GM23338 (cell line): ENCODE results near the gene METTL26. TPM values are rescaled to one million over a fixed set of nuclear protein-coding genes. Genes with fewer than 3 reads are reported as not detected.
A peak's percentile ranks its signal among the peaks of the same experiment; 100 is the strongest.

Experiments
- ATAC-seq: fragments of 200-7000 bp; cut with Tn5 transposase; 3 replicates; pipeline ENCODE4 v1.9.1; 2020
- DNase-seq: peaks from one replicate; pipeline ENCODE4 v3.0.0-alpha.2; 2015; ENCODE audit warnings: low spot score
- H2AFZ ChIP-seq: fragments of 200-600 bp; sonication (generic); 2 replicates; pipeline ENCODE4 v1.8.0; 2016; ENCODE audit warnings: antibody characterized with exemption, mild to moderate bottlenecking, moderate library complexity
- H3F3A ChIP-seq: fragments of 200-600 bp; sonication (generic); replicated peaks from 2 replicates; pipeline ENCODE4 v1.8.0; 2017; ENCODE audit warnings: antibody characterized with exemption, mixed run types, low read depth
- H3K27ac ChIP-seq: fragments of 200-600 bp; sonication (generic); 2 replicates; pipeline ENCODE4 v1.6.1; 2016; ENCODE audit warnings: low read depth
- H3K27me3 ChIP-seq: fragments of 200-600 bp; sonication (generic); 2 replicates; pipeline ENCODE4 v1.8.0; 2016; ENCODE audit warnings: mild to moderate bottlenecking, mixed run types, moderate library complexity; ENCODE audit not compliant: insufficient read depth
- H3K36me3 ChIP-seq: fragments of 200-600 bp; sonication (generic); 2 replicates; pipeline ENCODE4 v1.8.0; 2016; ENCODE audit warnings: mild to moderate bottlenecking; ENCODE audit not compliant: insufficient read depth
- H3K4me1 ChIP-seq: fragments of 200-600 bp; sonication (generic); 2 replicates; pipeline ENCODE4 v1.8.0; 2016; ENCODE audit warnings: mild to moderate bottlenecking, moderate library complexity; ENCODE audit not compliant: insufficient read depth
- H3K4me2 ChIP-seq: fragments of 200-600 bp; sonication (generic); 2 replicates; pipeline ENCODE4 v1.7.1; 2017; ENCODE audit warnings: mixed run types
- H3K4me3 ChIP-seq: fragments of 200-600 bp; sonication (generic); 2 replicates; pipeline ENCODE4 v1.6.1; 2016; ENCODE audit warnings: mixed run types
- H3K79me2 ChIP-seq: fragments of 200-600 bp; sonication (generic); replicated peaks from 2 replicates; pipeline ENCODE4 v1.8.0; 2017; ENCODE audit warnings: mild to moderate bottlenecking; ENCODE audit not compliant: insufficient read depth
- H3K9me2 ChIP-seq: fragments of 200-600 bp; sonication (generic); 2 replicates; pipeline ENCODE4 v1.8.0; 2017; ENCODE audit not compliant: insufficient read depth
- H4K20me1 ChIP-seq: fragments of 200-600 bp; sonication (generic); replicated peaks from 2 replicates; pipeline ENCODE4 v1.8.0; 2017; ENCODE audit warnings: mild to moderate bottlenecking; ENCODE audit not compliant: insufficient read depth
- H3K27ac Mint-ChIP-seq: 2 replicates; pipeline ENCODE4 v1.8.0; 2020; ENCODE audit warnings: inconsistent platforms, mild to moderate bottlenecking, moderate library complexity, mixed read lengths
- H3K27me3 Mint-ChIP-seq: 3 replicates; pipeline ENCODE4 v1.8.0; 2022; ENCODE audit warnings: low read depth, mild to moderate bottlenecking, moderate library complexity, mixed read lengths, inconsistent platforms; ENCODE audit not compliant: insufficient read depth, poor library complexity
- H3K36me3 Mint-ChIP-seq: 3 replicates; pipeline ENCODE4 v1.8.0; 2021; ENCODE audit warnings: low read depth, mild to moderate bottlenecking, inconsistent platforms, moderate library complexity, mixed read lengths
- H3K4me1 Mint-ChIP-seq: 3 replicates; pipeline ENCODE4 v1.8.0; 2020; ENCODE audit warnings: mild to moderate bottlenecking, inconsistent platforms, mixed read lengths
- H3K4me3 Mint-ChIP-seq: 3 replicates; pipeline ENCODE4 v1.8.0; 2021; ENCODE audit warnings: moderate library complexity, mild to moderate bottlenecking, inconsistent platforms, mixed read lengths
- H3K9me3 Mint-ChIP-seq: 3 replicates; pipeline ENCODE4 v1.8.0; 2020; ENCODE audit warnings: moderate library complexity, mild to moderate bottlenecking, inconsistent platforms, mixed read lengths
- CREB1 ChIP-seq: fragments of 250-450 bp; sonication (Bioruptor Pico); IDR thresholded peaks from 2 replicates; pipeline ENCODE4 v1.5.0; 2020; ENCODE audit warnings: low read depth, mild to moderate bottlenecking, moderate library complexity
- CTCF ChIP-seq, 2 experiments: fragments of 200-600 bp in 1 of 2; sonication (generic) in 1 of 2; conservative IDR thresholded peaks; 2 replicates each; pipeline versions ENCODE4 v1.5.1 to v1.6.1; 2016 to 2017; ENCODE audit warnings: antibody characterized with exemption in 2 of 2, low read depth in 2 of 2, mild to moderate bottlenecking in 2 of 2, moderate library complexity in 1 of 2
- ETS1 ChIP-seq: IDR thresholded peaks from 2 replicates; pipeline ENCODE4 v1.6.1; 2016; ENCODE audit warnings: antibody characterized with exemption
- EZH2 ChIP-seq: fragments of 200-600 bp; sonication (generic); IDR thresholded peaks from one replicate; pipeline ENCODE4 v1.8.0; 2017; ENCODE audit warnings: antibody characterized with exemption, mild to moderate bottlenecking, low read depth; ENCODE audit not compliant: unreplicated experiment
- EZH2phosphoT487 ChIP-seq: fragments of 200-600 bp; sonication (generic); IDR thresholded peaks from one replicate; pipeline ENCODE4 v1.8.1; 2018; ENCODE audit warnings: antibody characterized with exemption; ENCODE audit not compliant: unreplicated experiment
- JUNB ChIP-seq: IDR thresholded peaks from one replicate; pipeline ENCODE4 v1.6.1; 2016; ENCODE audit warnings: antibody characterized with exemption; ENCODE audit not compliant: unreplicated experiment
- NANOG ChIP-seq: IDR thresholded peaks from 2 replicates; pipeline ENCODE4 v1.6.1; 2016; ENCODE audit warnings: antibody characterized with exemption, borderline replicate concordance
- POLR2AphosphoS5 ChIP-seq: IDR thresholded peaks from 2 replicates; pipeline ENCODE4 v1.6.1; 2016; ENCODE audit warnings: antibody characterized with exemption, low read depth
- REST ChIP-seq: IDR thresholded peaks from one replicate; pipeline ENCODE4 v1.6.1; 2018; ENCODE audit warnings: antibody characterized with exemption; ENCODE audit not compliant: unreplicated experiment
- STAT1 ChIP-seq: IDR thresholded peaks from one replicate; pipeline ENCODE4 v1.6.1; 2016; ENCODE audit warnings: antibody characterized with exemption; ENCODE audit not compliant: unreplicated experiment
- ZNF114 ChIP-seq: fragments of 250-450 bp; sonication (Bioruptor Pico); IDR thresholded peaks from 2 replicates; pipeline ENCODE4 v1.5.0; 2020; ENCODE audit warnings: mild to moderate bottlenecking, moderate library complexity
- ZNF331 ChIP-seq: fragments of 250-450 bp; sonication (Bioruptor Pico); IDR thresholded peaks from 2 replicates; pipeline ENCODE4 v1.5.0; 2020; ENCODE audit warnings: low read depth, mild to moderate bottlenecking, moderate library complexity
- ZNF462 ChIP-seq: fragments of 250-450 bp; sonication (Bioruptor Pico); IDR thresholded peaks from 2 replicates; pipeline ENCODE4 v1.5.0; 2020; ENCODE audit warnings: mild to moderate bottlenecking, moderate library complexity
- polyA plus RNA-seq: library from polyadenylated mRNA; unstranded; fragments of >200 nt; fragmentation: Nextera tagmentation; extraction: Ambion mirVana; gene quantifications from 2 replicates; pipeline ENCODE4 v1.2.1, GENCODE V29; 2016
- total RNA-seq: library from RNA; depleted of rRNA; stranded (reverse); fragments of >200 nt; shearing (Covaris generic); gene quantifications from 2 replicates; pipeline ENCODE4 v1.2.3, GENCODE V29; 2014

METTL26 gene
- total and polyA plus RNA-seq, 2 experiments from 2014 or later: 153 to 223 TPM

GRCh38 chr16:590815-591200, 45.3 kb downstream of the METTL26 start:
- Histone ChIP-seq H2AFZ (no peak overlapping the region), H3K4me3 (peak overlapping the region; percentile 84), H3K27ac (no peak overlapping the region), H3K4me1 (no peaks in the 10 kb centered on the region), H3K79me2 (peaks cover 36% of the 10 kb centered on the region), H3K27me3 (peaks cover 24% of the 10 kb centered on the region), H3K4me2 (peak overlapping the region; percentile 88), H3F3A (peaks cover 8% of the 10 kb centered on the region; the same call in 1 of the 2 replicates), H4K20me1 (peaks cover 31% of the 10 kb centered on the region), H3K9me2 (no peaks in the 10 kb centered on the region), H3K36me3 (no peaks in the 10 kb centered on the region)
- peaks cover 3% of the 10 kb centered on the region; the same call in 1 of the 3 replicates for H3K36me3 Mint-ChIP-seq
- peaks cover 12% of the 10 kb centered on the region for H3K4me1 Mint-ChIP-seq
- H3K27ac Mint-ChIP-seq: peak overlapping the region; percentile 5; the same call in 1 of the 2 replicates
- ATAC-seq (no peak), DNase-seq (no peak)
- peaks cover 29% of the 10 kb centered on the region for H3K27me3 Mint-ChIP-seq
- no peaks in the 10 kb centered on the region; the same call in 1 of the 3 replicates for H3K9me3 Mint-ChIP-seq
- peak overlapping the region; percentile 78 for H3K4me3 Mint-ChIP-seq
- no peak for TF ChIP-seq CTCF (conservative IDR thresholded peaks at IDR 0.05; ENCODE audit: low read depth in 2 of 2)
- TF ChIP-seq REST: no peak
- TF ChIP-seq EZH2: no peak
- no peak for TF ChIP-seq CREB1 (CRISPR knock-in tag)
- TF ChIP-seq ZNF331 (CRISPR knock-in tag): no peak
- no peak for TF ChIP-seq NANOG
- no peak for TF ChIP-seq ETS1
- no peak for TF ChIP-seq ZNF462 (CRISPR knock-in tag)
- no peak for TF ChIP-seq ZNF114
- no peak for TF ChIP-seq STAT1
- TF ChIP-seq POLR2AphosphoS5: no peak
- no peak for TF ChIP-seq JUNB
- no peak for TF ChIP-seq EZH2phosphoT487
